Activated CD4-positive, alpha-beta memory T cell treated with anti-CD3 and anti-CD28 coated beads for 36 hours (primary cell): ENCODE data around the gene SFT2D2. TPM values are rescaled to one million over a fixed set of nuclear protein-coding genes. Genes with fewer than 3 reads are reported as not detected.
"Not testable (repeated sequence)": the region's sequence is repeated elsewhere in the genome, so short reads cannot be mapped to it uniquely, and the experiment has no call there.

Experiments
- CTCF ChIA-PET: fragments of 350-600 bp; sonication (Branson Sonifier 250); formaldehyde crosslinking; loops from one replicate; lab custom pipeline; 2021; ENCODE audit warnings: antibody characterized with exemption, inconsistent platforms; lab: Charles Lee
- POLR2A ChIA-PET: fragments of 350-600 bp; sonication (Branson Sonifier 250); formaldehyde crosslinking; loops from one replicate; lab custom pipeline; 2021; ENCODE audit warnings: antibody characterized with exemption; lab: Charles Lee
- DNase-seq: peaks from one replicate; pipeline ENCODE4 v3.0.0-alpha.2; 2020
- H3K27ac Mint-ChIP-seq: one replicate; pipeline ENCODE4 v1.8.0; 2021; ENCODE audit warnings: mixed read lengths
- H3K27me3 Mint-ChIP-seq: one replicate; pipeline ENCODE4 v1.8.0; 2021; ENCODE audit warnings: mixed read lengths
- H3K36me3 Mint-ChIP-seq: one replicate; pipeline ENCODE4 v1.8.0; 2021; ENCODE audit warnings: mixed read lengths
- H3K4me1 Mint-ChIP-seq: one replicate; pipeline ENCODE4 v1.8.0; 2021; ENCODE audit warnings: low read depth, mixed read lengths
- H3K4me3 Mint-ChIP-seq: one replicate; pipeline ENCODE4 v1.8.0; 2021; ENCODE audit warnings: mild to moderate bottlenecking, mixed read lengths
- H3K9me3 Mint-ChIP-seq: one replicate; pipeline ENCODE4 v1.8.0; 2021; ENCODE audit warnings: mixed read lengths
- intact Hi-C: fragments of 100-400 bp; cut with micrococcal nuclease; formaldehyde crosslinking; loops from one replicate; pipeline ENCODE4 v1.15.1; 2023
- total RNA-seq, 2 experiments: library from RNA; stranded (reverse); gene quantifications; one replicate each; pipeline ENCODE4 v1.2.3, GENCODE V29; 2021

Gene SFT2D2
- 10 to 100 TPM; 52.3 to 52.9 TPM for total RNA-seq

GRCh38 chr1:168225476-168226190 is at the start of gene SFT2D2:
SFT2D2 (plus strand) TSS chr1:168226004; CDS start chr1:168226080, 76 bp downstream.
- ChIA-PET POLR2A (interaction anchor here (1.0 to 3.4 kb wide), 4 partner anchors 11 to 290 kb away, joined by 3 to 59 read pairs (median 8); partner anchors contain the start of gene TIPRL), CTCF (interaction anchor here (0.9 to 2.9 kb wide), 5 partner anchors 10 to 143 kb away, joined by 3 to 33 read pairs (median 13); no protein-coding TSS in a partner anchor)
- intact Hi-C loops: loop anchor here (2.0 to 5.0 kb wide), 5 partner anchors 87 to 1667 kb away; partner anchors contain the start of genes BLZF1, NME7 and SCYL3
- Mint-ChIP-seq H3K9me3 (no peaks in the 10 kb centered on the region), H3K36me3 (peaks cover 29% of the 10 kb centered on the region), H3K27ac (peak within 1 kb of the TSS; percentile 84), H3K4me1 (peaks cover 43% of the 10 kb centered on the region), H3K27me3 (peaks cover 7% of the 10 kb centered on the region), H3K4me3 (peak within 1 kb of the TSS; percentile 91)
- peak; percentile 83 for DNase-seq

- Mint-ChIP-seq H3K27ac (no peak overlapping the region), H3K27me3 (peaks cover 2% of the 10 kb centered on the region), H3K36me3 (no peaks in the 10 kb centered on the region), H3K4me1 (peaks cover 8% of the 10 kb centered on the region), H3K9me3 (no peaks in the 10 kb centered on the region), H3K4me3 (no peak overlapping the region)
- POLR2A ChIA-PET: interaction anchor here (0.9 to 2.5 kb wide), 3 partner anchors 48 to 55 kb away, joined by 3 to 13 read pairs (median 3); partner anchors contain the start of gene SFT2D2
- intact Hi-C loops: loop anchor here (1.0 to 2.0 kb wide), 6 partner anchors 40 to 463 kb away; partner anchors contain the start of gene DCAF6
- CTCF ChIA-PET: interaction anchor here (0.7 kb wide), 1 partner anchor 163 kb away, joined by 3 read pairs; no protein-coding TSS in a partner anchor
- no peak for DNase-seq
Measured at GRCh38 chr1:168178227-168178637, 47.6 kb upstream of the SFT2D2 start.

GRCh38 chr1:168178638-168179437 is 47.0 kb upstream of the SFT2D2 start, which contains the start of gene TIPRL:
TIPRL (plus strand) TSS chr1:168178962; CDS start chr1:168179078, 116 bp downstream.
- Mint-ChIP-seq H3K4me1 (peaks cover 10% of the 10 kb centered on the region), H3K4me3 (no peak within 1 kb of the TSS), H3K27me3 (no peaks in the 10 kb centered on the region), H3K36me3 (peaks cover 1% of the 10 kb centered on the region), H3K27ac (no peak within 1 kb of the TSS), H3K9me3 (no peaks in the 10 kb centered on the region)
- DNase-seq: peak; percentile 96
- CTCF ChIA-PET: interaction anchor here (0.7 to 2.8 kb wide), 2 partner anchors 56 to 162 kb away, joined by 3 to 13 read pairs; no protein-coding TSS in a partner anchor
- intact Hi-C loops: loop anchor here (1.0 to 2.0 kb wide), 7 partner anchors 41 to 464 kb away; partner anchors contain the start of gene DCAF6
- POLR2A ChIA-PET: interaction anchor here (0.9 to 2.5 kb wide), 3 partner anchors 47 to 55 kb away, joined by 3 to 13 read pairs (median 5); partner anchors contain the start of gene SFT2D2

- intact Hi-C loops: loop anchor here (1.0 to 2.0 kb wide), 3 partner anchors 141 to 465 kb away; no protein-coding TSS in a partner anchor
- no peak for DNase-seq
- Mint-ChIP-seq H3K9me3 (no peaks in the 10 kb centered on the region), H3K4me3 (no peak overlapping the region), H3K36me3 (peaks cover 2% of the 10 kb centered on the region), H3K27me3 (no peaks in the 10 kb centered on the region), H3K4me1 (peaks cover 11% of the 10 kb centered on the region), H3K27ac (no peak overlapping the region)
- CTCF ChIA-PET: interaction anchor here (0.8 to 2.8 kb wide), 6 partner anchors 56 to 164 kb away, joined by 3 to 13 read pairs (median 3); no protein-coding TSS in a partner anchor
- POLR2A ChIA-PET: interaction anchor here (0.9 to 2.5 kb wide), 4 partner anchors 46 to 54 kb away, joined by 3 to 13 read pairs (median 4); partner anchors contain the start of gene SFT2D2
Measured at GRCh38 chr1:168179438-168180147, 46.2 kb upstream of the SFT2D2 start.

- Mint-ChIP-seq H3K4me1 (peaks cover 11% of the 10 kb centered on the region), H3K27me3 (no peaks in the 10 kb centered on the region), H3K27ac (no peak overlapping the region), H3K9me3 (no peaks in the 10 kb centered on the region), H3K36me3 (peaks cover 6% of the 10 kb centered on the region), H3K4me3 (no peak overlapping the region)
- CTCF ChIA-PET: interaction anchor here (0.8 to 2.8 kb wide), 6 partner anchors 55 to 163 kb away, joined by 3 to 13 read pairs (median 3); no protein-coding TSS in a partner anchor
- POLR2A ChIA-PET: interaction anchor here (1.0 to 2.5 kb wide), 3 partner anchors 46 to 49 kb away, joined by 4 to 13 read pairs (median 5); partner anchors contain the start of gene SFT2D2
- intact Hi-C loops: no loop called here
- peak; percentile 16 for DNase-seq
Measured at GRCh38 chr1:168180148-168180524, 45.7 kb upstream of the SFT2D2 start.

- H3K9me3 Mint-ChIP-seq, H3K4me3 Mint-ChIP-seq: not testable (repeated sequence)
- POLR2A ChIA-PET: interaction anchor here (0.6 kb wide), 1 partner anchor 233 kb away, joined by 3 read pairs; no protein-coding TSS in a partner anchor
Measured at GRCh38 chr1:168181063-168181720, 44.6 kb upstream of the SFT2D2 start.

GRCh38 chr1:168187177-168187576 is 38.6 kb upstream of the SFT2D2 start:
- intact Hi-C loops: no loop called here
- CTCF ChIA-PET: interaction anchor here (1.0 kb wide), 1 partner anchor 105 kb away, joined by 5 read pairs; no protein-coding TSS in a partner anchor
- Mint-ChIP-seq H3K9me3 (no peaks in the 10 kb centered on the region), H3K4me3 (no peak overlapping the region), H3K36me3 (peaks cover 33% of the 10 kb centered on the region), H3K27me3 (no peaks in the 10 kb centered on the region), H3K27ac (no peak overlapping the region), H3K4me1 (peaks cover 8% of the 10 kb centered on the region)
- no peak for DNase-seq
- POLR2A ChIA-PET: no interaction called here

More at GRCh38 chr1:168181063-168181720, 44.6 kb upstream of the SFT2D2 start:
- H3K27ac Mint-ChIP-seq, H3K27me3 Mint-ChIP-seq, DNase-seq, intact Hi-C loops, H3K36me3 Mint-ChIP-seq: not testable (repeated sequence)
- H3K4me1 Mint-ChIP-seq: peaks cover 11% of the 10 kb centered on the region
- CTCF ChIA-PET: interaction anchor here (2.8 kb wide), 1 partner anchor 54 kb away, joined by 13 read pairs; no protein-coding TSS in a partner anchor

GRCh38 chr1:168190403-168190802 is 35.4 kb upstream of the SFT2D2 start:
- Mint-ChIP-seq H3K4me1 (peaks cover 3% of the 10 kb centered on the region), H3K27me3 (no peaks in the 10 kb centered on the region), H3K36me3 (peaks cover 40% of the 10 kb centered on the region), H3K4me3 (no peak overlapping the region), H3K27ac (no peak overlapping the region), H3K9me3 (no peaks in the 10 kb centered on the region)
- intact Hi-C loops: no loop called here
- no peak for DNase-seq
- CTCF ChIA-PET: no interaction called here
- POLR2A ChIA-PET: no interaction called here

- CTCF ChIA-PET: no interaction called here
Measured at GRCh38 chr1:168195199-168196135, 30.3 kb upstream of the SFT2D2 start.

More at GRCh38 chr1:168195199-168196135, 30.3 kb upstream of the SFT2D2 start:
- H3K27me3 Mint-ChIP-seq: no peaks in the 10 kb centered on the region
- H3K9me3 Mint-ChIP-seq: no peaks in the 10 kb centered on the region
- no peak overlapping the region for H3K4me3 Mint-ChIP-seq
- H3K27ac Mint-ChIP-seq: no peak overlapping the region
- no peak for DNase-seq
- peaks cover 43% of the 10 kb centered on the region for H3K36me3 Mint-ChIP-seq
- intact Hi-C loops: no loop called here
- POLR2A ChIA-PET: no interaction called here
- H3K4me1 Mint-ChIP-seq: peaks cover 9% of the 10 kb centered on the region
